Glutamatergic neuron (in vitro differentiated cells): Measurements from ENCODE around the gene RWDD3. TPM values are rescaled to one million over a fixed set of nuclear protein-coding genes. Genes with fewer than 3 reads are reported as not detected.

Experiments used
- DNase-seq: peaks from one replicate; pipeline ENCODE4 v3.0.0; 2022
- H3K27ac Mint-ChIP-seq: one replicate; pipeline ENCODE4 v1.8.0; 2020; ENCODE audit warnings: mild to moderate bottlenecking, mixed read lengths, inconsistent platforms; ENCODE audit not compliant: unreplicated experiment
- H3K27me3 Mint-ChIP-seq: one replicate; pipeline ENCODE4 v1.8.0; 2020; ENCODE audit warnings: mild to moderate bottlenecking, moderate library complexity, mixed read lengths, inconsistent platforms; ENCODE audit not compliant: unreplicated experiment
- H3K36me3 Mint-ChIP-seq: one replicate; pipeline ENCODE4 v1.8.0; 2020; ENCODE audit warnings: mild to moderate bottlenecking, mixed read lengths, inconsistent platforms; ENCODE audit not compliant: unreplicated experiment
- H3K4me1 Mint-ChIP-seq: one replicate; pipeline ENCODE4 v1.8.0; 2020; ENCODE audit warnings: mild to moderate bottlenecking, low read depth, mixed read lengths, inconsistent platforms; ENCODE audit not compliant: unreplicated experiment
- H3K4me3 Mint-ChIP-seq: one replicate; pipeline ENCODE4 v1.8.0; 2020; ENCODE audit warnings: mild to moderate bottlenecking, mixed read lengths, inconsistent platforms; ENCODE audit not compliant: unreplicated experiment
- H3K9me3 Mint-ChIP-seq: one replicate; pipeline ENCODE4 v1.8.0; 2020; ENCODE audit warnings: mild to moderate bottlenecking, moderate library complexity, mixed read lengths, inconsistent platforms; ENCODE audit not compliant: unreplicated experiment
- total RNA-seq: library from RNA; stranded (reverse); fragmentation: NEBNext Ultra II Directional; extraction: Animal tissue kit (Norgen Biotek cat#: 25700); gene quantifications from one replicate; pipeline ENCODE4 v1.2.1, GENCODE V29; 2021; ENCODE audit not compliant: unreplicated experiment
- TF ChIP-seq, protein P1 (sequence below): fragments of 200-600 bp; sonication (generic); IDR thresholded peaks from one replicate; pipeline ENCODE4 v1.5.0; 2021; ENCODE audit not compliant: partially characterized antibody, unreplicated experiment

The RWDD3 gene
- total RNA-seq, 1 donor from 2014 or later: 17.5 TPM

GRCh38 chr1:95208876-95209275 is 25.1 kb upstream of the RWDD3 start:
- H3K4me1 Mint-ChIP-seq: no peaks in the 10 kb centered on the region
- TF ChIP-seq, protein P1, sequence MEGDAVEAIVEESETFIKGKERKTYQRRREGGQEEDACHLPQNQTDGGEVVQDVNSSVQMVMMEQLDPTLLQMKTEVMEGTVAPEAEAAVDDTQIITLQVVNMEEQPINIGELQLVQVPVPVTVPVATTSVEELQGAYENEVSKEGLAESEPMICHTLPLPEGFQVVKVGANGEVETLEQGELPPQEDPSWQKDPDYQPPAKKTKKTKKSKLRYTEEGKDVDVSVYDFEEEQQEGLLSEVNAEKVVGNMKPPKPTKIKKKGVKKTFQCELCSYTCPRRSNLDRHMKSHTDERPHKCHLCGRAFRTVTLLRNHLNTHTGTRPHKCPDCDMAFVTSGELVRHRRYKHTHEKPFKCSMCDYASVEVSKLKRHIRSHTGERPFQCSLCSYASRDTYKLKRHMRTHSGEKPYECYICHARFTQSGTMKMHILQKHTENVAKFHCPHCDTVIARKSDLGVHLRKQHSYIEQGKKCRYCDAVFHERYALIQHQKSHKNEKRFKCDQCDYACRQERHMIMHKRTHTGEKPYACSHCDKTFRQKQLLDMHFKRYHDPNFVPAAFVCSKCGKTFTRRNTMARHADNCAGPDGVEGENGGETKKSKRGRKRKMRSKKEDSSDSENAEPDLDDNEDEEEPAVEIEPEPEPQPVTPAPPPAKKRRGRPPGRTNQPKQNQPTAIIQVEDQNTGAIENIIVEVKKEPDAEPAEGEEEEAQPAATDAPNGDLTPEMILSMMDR: no peak

DNA sequence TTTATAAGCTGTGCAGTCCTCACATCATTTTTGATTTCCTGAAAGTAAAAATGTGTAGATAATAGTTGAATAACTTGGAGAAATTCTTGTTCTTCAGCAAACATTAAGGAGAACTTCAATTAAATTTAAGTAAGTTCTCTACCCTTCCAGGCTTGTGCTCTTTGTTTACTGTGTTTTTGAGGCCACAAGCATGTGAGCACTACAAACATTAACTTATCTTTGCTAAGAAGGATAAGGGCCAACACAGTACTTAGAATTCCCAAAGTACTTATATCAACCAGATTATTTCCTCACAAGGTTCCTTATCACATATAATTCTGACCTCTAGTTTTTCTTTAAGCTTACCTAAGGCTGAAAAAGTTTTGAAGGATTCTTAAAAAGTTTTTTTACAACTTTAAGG is 24.7 kb upstream of the RWDD3 start:
- Mint-ChIP-seq H3K27me3 (no peaks in the 10 kb centered on the region), H3K4me3 (no peak overlapping the region), H3K9me3 (no peaks in the 10 kb centered on the region), H3K36me3 (no peaks in the 10 kb centered on the region), H3K4me1 (no peaks in the 10 kb centered on the region), H3K27ac (no peak overlapping the region)
- no peak for DNase-seq
- TF ChIP-seq, protein P1: no peak

More at GRCh38 chr1:95208876-95209275, 25.1 kb upstream of the RWDD3 start:
- no peak for DNase-seq
- Mint-ChIP-seq H3K4me3 (no peak overlapping the region), H3K27ac (no peak overlapping the region), H3K27me3 (no peaks in the 10 kb centered on the region), H3K36me3 (no peaks in the 10 kb centered on the region), H3K9me3 (no peaks in the 10 kb centered on the region)

GRCh38 chr1:95216292-95216990 is 17.6 kb upstream of the RWDD3 start:
- no peaks in the 10 kb centered on the region for H3K27me3 Mint-ChIP-seq
- no peaks in the 10 kb centered on the region for H3K36me3 Mint-ChIP-seq
- H3K4me3 Mint-ChIP-seq: no peak overlapping the region
- H3K9me3 Mint-ChIP-seq: no peaks in the 10 kb centered on the region
- no peaks in the 10 kb centered on the region for H3K4me1 Mint-ChIP-seq
- DNase-seq: no peak
- TF ChIP-seq, protein P1: no peak
- no peak overlapping the region for H3K27ac Mint-ChIP-seq

DNA sequence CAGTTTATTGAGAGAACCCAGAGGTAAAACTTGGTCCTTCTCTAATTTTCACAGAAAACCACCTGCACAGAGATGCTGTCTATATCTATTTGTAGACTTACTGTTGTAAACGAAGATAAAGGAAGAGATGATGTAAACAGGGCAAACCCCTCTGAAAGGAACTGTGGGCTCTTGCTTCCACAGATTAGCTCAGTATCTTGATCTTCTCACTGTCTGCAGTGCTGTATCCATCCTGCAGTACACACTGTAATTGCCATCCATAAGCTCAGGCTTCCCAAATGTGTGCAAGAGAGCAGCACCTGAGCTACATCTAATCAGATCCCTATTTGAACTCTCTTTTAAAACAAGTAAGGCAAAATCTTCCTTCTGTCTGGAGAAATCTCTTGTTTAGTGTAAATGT is 16.6 kb upstream of the RWDD3 start:
- DNase-seq: no peak
- TF ChIP-seq, protein P1: no peak
- Mint-ChIP-seq H3K36me3 (no peaks in the 10 kb centered on the region), H3K4me1 (no peaks in the 10 kb centered on the region), H3K9me3 (no peaks in the 10 kb centered on the region), H3K27me3 (peaks cover 2% of the 10 kb centered on the region), H3K4me3 (no peak overlapping the region), H3K27ac (no peak overlapping the region)

- TF ChIP-seq, protein P1: no peak
- no peaks in the 10 kb centered on the region for H3K36me3 Mint-ChIP-seq
- DNase-seq: no peak
- H3K9me3 Mint-ChIP-seq: no peaks in the 10 kb centered on the region
- H3K27ac Mint-ChIP-seq: no peak overlapping the region
- peaks cover 2% of the 10 kb centered on the region for H3K27me3 Mint-ChIP-seq
- H3K4me3 Mint-ChIP-seq: no peak overlapping the region
- no peaks in the 10 kb centered on the region for H3K4me1 Mint-ChIP-seq
Observed at GRCh38 chr1:95219407-95219806, 14.6 kb upstream of the RWDD3 start.
